T-helper 2 cell (primary cell): ENCODE measurements around the gene RAB25.
A peak's percentile ranks its signal among the peaks of the same experiment; 100 is the strongest.
"Not testable (repeated sequence)": the region's sequence is repeated elsewhere in the genome, so short reads cannot be mapped to it uniquely, and the experiment has no call there.

ENCODE experiments used
- DNase-seq, 5 experiments: peaks; one replicate each; pipeline versions ENCODE4 v3.0.0 to v3.0.0-alpha.2; 2012 to 2022

RAB25 gene

GRCh38 chr1:156102633-156103511 is 41.9 kb downstream of the RAB25 start:
- no peak for DNase-seq

GRCh38 chr1:156103521-156103947 is 42.6 kb downstream of the RAB25 start:
- peak in 2 of 5 experiments; percentile 35 to 44 for DNase-seq

GRCh38 chr1:156104065-156104810 is 43.3 kb downstream of the RAB25 start:
- DNase-seq, result peak in 4 of 5 experiments; percentile 30 to 79 (median 60)

GRCh38 chr1:156104861-156105832 is 44.2 kb downstream of the RAB25 start:
- no peak for DNase-seq

GRCh38 chr1:156106624-156107488 is 45.9 kb downstream of the RAB25 start:
- peak in 1 of 5 experiments; percentile 39 for DNase-seq

- DNase-seq, result no peak
Observed at GRCh38 chr1:156108057-156108456, 47.1 kb downstream of the RAB25 start.

- no peak for DNase-seq
Observed at GRCh38 chr1:156108664-156109241, 47.8 kb downstream of the RAB25 start.

GRCh38 chr1:156110252-156110651 is 49.3 kb downstream of the RAB25 start:
- no peak for DNase-seq

- DNase-seq, result no peak
Observed at GRCh38 chr1:156111355-156111962, 50.5 kb downstream of the RAB25 start.

- no peak for DNase-seq
Observed at GRCh38 chr1:156112276-156113137, 51.5 kb downstream of the RAB25 start.

GRCh38 chr1:156113282-156113950 is 52.5 kb downstream of the RAB25 start:
- no peak for DNase-seq

GRCh38 chr1:156114101-156114918 is 53.4 kb downstream of the RAB25 start, which contains the start of gene LMNA:
Gene LMNA, plus strand, starts transcription at chr1:156114711. Its CDS starts 208 bp downstream, at chr1:156114919.
- peak; percentile 60 to 86 (median 78) for DNase-seq

GRCh38 chr1:156114919-156115513 is 54.1 kb downstream of the RAB25 start:
- peak in 1 of 5 experiments; percentile 37 for DNase-seq

- DNase-seq, result no peak
Observed at GRCh38 chr1:156115514-156116374, 54.8 kb downstream of the RAB25 start.

GRCh38 chr1:156116731-156117130 is 55.8 kb downstream of the RAB25 start:
- DNase-seq, result not testable (repeated sequence)

- no peak for DNase-seq
Observed at GRCh38 chr1:156117414-156118176, 56.6 kb downstream of the RAB25 start.
